ENCODE data around the gene TENM3. TPM values are rescaled to one million over a fixed set of nuclear protein-coding genes. Genes with fewer than 3 reads are reported as not detected.

TENM3 gene
- total RNA-seq, 1 donor from 2014 or later, result not detected

- no peak for ATAC-seq (ENCODE audit: low read depth)
- H3K9me3 Mint-ChIP-seq, result no peaks in the 10 kb centered on the region
- H3K36me3 Mint-ChIP-seq (ENCODE audit: low read depth), result no peaks in the 10 kb centered on the region
- H3K27me3 Mint-ChIP-seq, result no peaks in the 10 kb centered on the region
- intact Hi-C loops (cut with micrococcal nuclease), result no loop called here
- H3K27ac Mint-ChIP-seq, result no peak overlapping the region
- no peak for TF ChIP-seq CTCF (IDR thresholded peaks at IDR 0.05)
- ChIA-PET CTCF (no interaction called here), POLR2A (no interaction called here)
- H3K4me3 Mint-ChIP-seq, result no peak overlapping the region
- H3K4me1 Mint-ChIP-seq, result no peaks in the 10 kb centered on the region
- no peak for DNase-seq
These were observed 42.8 kb downstream of the TENM3 start for GRCh38 chr4:182286035-182286434.

GRCh38 chr4:182286931-182287330 lies 43.7 kb downstream of the TENM3 start:
- intact Hi-C loops (cut with micrococcal nuclease), result no loop called here
- POLR2A ChIA-PET, result no interaction called here
- Mint-ChIP-seq H3K9me3 (no peaks in the 10 kb centered on the region), H3K27me3 (no peaks in the 10 kb centered on the region), H3K4me3 (no peak overlapping the region), H3K4me1 (no peaks in the 10 kb centered on the region), H3K27ac (no peak overlapping the region), H3K36me3 (ENCODE audit: low read depth) (no peaks in the 10 kb centered on the region)
- TF ChIP-seq CTCF (IDR thresholded peaks at IDR 0.05), result no peak
- DNase-seq, result no peak
- CTCF ChIA-PET, result no interaction called here
- no peak for ATAC-seq (ENCODE audit: low read depth)

- no peak overlapping the region for H3K27ac Mint-ChIP-seq
- DNase-seq (no peak), ATAC-seq (ENCODE audit: low read depth) (no peak)
- CTCF ChIA-PET, result no interaction called here
- H3K4me1 Mint-ChIP-seq, result no peaks in the 10 kb centered on the region
- no peak overlapping the region for H3K4me3 Mint-ChIP-seq
- H3K36me3 Mint-ChIP-seq (ENCODE audit: low read depth), result no peaks in the 10 kb centered on the region
- POLR2A ChIA-PET, result no interaction called here
- H3K9me3 Mint-ChIP-seq, result no peaks in the 10 kb centered on the region
- no peaks in the 10 kb centered on the region for H3K27me3 Mint-ChIP-seq
- intact Hi-C loops (cut with micrococcal nuclease), result no loop called here
- no peak for TF ChIP-seq CTCF (IDR thresholded peaks at IDR 0.05)
These were observed 45.3 kb downstream of the TENM3 start for GRCh38 chr4:182288534-182288933.

- Mint-ChIP-seq H3K36me3 (ENCODE audit: low read depth) (no peaks in the 10 kb centered on the region), H3K27me3 (no peaks in the 10 kb centered on the region), H3K27ac (no peak overlapping the region), H3K9me3 (no peaks in the 10 kb centered on the region), H3K4me3 (no peak overlapping the region), H3K4me1 (no peaks in the 10 kb centered on the region)
- ChIA-PET CTCF (no interaction called here), POLR2A (no interaction called here)
- intact Hi-C loops (cut with micrococcal nuclease), result no loop called here
- no peak for TF ChIP-seq CTCF (IDR thresholded peaks at IDR 0.05)
- DNase-seq (no peak), ATAC-seq (ENCODE audit: low read depth) (no peak)
These were observed 46.6 kb downstream of the TENM3 start for GRCh38 chr4:182289809-182290208.

GRCh38 chr4:182291175-182291574 lies 48.0 kb downstream of the TENM3 start:
- Mint-ChIP-seq H3K4me1 (no peaks in the 10 kb centered on the region), H3K27me3 (no peaks in the 10 kb centered on the region), H3K36me3 (ENCODE audit: low read depth) (no peaks in the 10 kb centered on the region), H3K9me3 (peaks cover 3% of the 10 kb centered on the region), H3K4me3 (no peak overlapping the region), H3K27ac (no peak overlapping the region)
- ChIA-PET POLR2A (no interaction called here), CTCF (no interaction called here)
- ATAC-seq (ENCODE audit: low read depth) (no peak), DNase-seq (no peak)
- no peak for TF ChIP-seq CTCF (IDR thresholded peaks at IDR 0.05)
- intact Hi-C loops (cut with micrococcal nuclease), result no loop called here
